Astrocyte of the cerebellum (primary cell): Measurements from ENCODE around the gene CXCR1.

Source experiments
- DNase-seq: peaks from one replicate; pipeline ENCODE4 v3.0.0-alpha.2; 2011; ENCODE audit warnings: low read depth
- H3K4me3 ChIP-seq: 2 replicates; pipeline ENCODE4 v1.5.1; 2011; ENCODE audit warnings: mild to moderate bottlenecking, low read depth, low read length, moderate library complexity
- in situ Hi-C: cut with HindIII; loops from 2 replicates; pipeline ENCODE4 v1.10.0; 2017; ENCODE audit warnings: low sequenced_read_pairs
- TF ChIP-seq, protein P1 (sequence below): IDR thresholded peaks from 2 replicates; pipeline ENCODE4 v1.5.1; 2012; ENCODE audit warnings: low read length, low read depth, moderate library complexity, mild to moderate bottlenecking; ENCODE audit errors: missing control alignments

The CXCR1 gene

DNA sequence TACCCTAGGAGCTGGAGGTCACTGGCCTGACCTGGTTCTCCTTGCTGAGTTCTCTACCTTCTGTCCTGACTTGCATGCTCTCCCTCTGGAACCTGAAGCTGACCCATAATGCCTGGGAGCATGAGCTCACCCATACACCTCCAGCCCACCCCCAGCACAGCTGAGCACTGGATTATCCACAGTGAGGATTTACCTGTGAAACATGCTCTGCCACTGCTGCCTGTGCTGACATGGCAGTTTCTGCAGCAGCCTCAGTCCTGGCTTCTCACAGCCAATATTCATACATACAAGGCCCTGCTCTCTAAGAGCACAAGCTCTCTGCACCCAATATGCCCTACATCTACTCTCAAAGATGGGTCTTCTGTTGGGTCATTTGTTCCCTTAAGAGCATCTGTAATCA is 35.9 kb downstream of the CXCR1 start:
- TF ChIP-seq, protein P1, sequence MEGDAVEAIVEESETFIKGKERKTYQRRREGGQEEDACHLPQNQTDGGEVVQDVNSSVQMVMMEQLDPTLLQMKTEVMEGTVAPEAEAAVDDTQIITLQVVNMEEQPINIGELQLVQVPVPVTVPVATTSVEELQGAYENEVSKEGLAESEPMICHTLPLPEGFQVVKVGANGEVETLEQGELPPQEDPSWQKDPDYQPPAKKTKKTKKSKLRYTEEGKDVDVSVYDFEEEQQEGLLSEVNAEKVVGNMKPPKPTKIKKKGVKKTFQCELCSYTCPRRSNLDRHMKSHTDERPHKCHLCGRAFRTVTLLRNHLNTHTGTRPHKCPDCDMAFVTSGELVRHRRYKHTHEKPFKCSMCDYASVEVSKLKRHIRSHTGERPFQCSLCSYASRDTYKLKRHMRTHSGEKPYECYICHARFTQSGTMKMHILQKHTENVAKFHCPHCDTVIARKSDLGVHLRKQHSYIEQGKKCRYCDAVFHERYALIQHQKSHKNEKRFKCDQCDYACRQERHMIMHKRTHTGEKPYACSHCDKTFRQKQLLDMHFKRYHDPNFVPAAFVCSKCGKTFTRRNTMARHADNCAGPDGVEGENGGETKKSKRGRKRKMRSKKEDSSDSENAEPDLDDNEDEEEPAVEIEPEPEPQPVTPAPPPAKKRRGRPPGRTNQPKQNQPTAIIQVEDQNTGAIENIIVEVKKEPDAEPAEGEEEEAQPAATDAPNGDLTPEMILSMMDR, result no peak
- H3K4me3 ChIP-seq, result no peak overlapping the region
- in situ Hi-C loops, result no loop called here
- DNase-seq, result no peak

DNA sequence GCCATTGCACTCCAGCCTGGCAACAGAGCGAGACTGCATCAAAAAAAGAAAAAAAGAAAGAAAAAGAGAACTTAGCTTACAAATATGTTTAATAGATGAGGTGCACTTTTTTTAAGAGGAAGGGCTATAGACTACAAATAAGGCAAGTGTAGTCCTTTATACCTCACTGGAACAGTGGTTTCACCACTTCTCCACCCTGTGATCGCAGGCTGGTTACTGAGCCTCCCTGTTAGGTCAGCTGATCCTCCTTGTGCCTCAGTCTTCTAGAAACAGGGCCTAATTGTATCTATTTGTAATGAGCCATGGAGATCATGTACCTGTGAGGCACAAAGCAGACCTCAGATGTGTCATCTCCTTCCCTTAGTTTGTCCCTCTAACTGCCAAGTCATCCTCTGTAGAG is 36.4 kb downstream of the CXCR1 start:
- in situ Hi-C loops, result no loop called here
- TF ChIP-seq, protein P1, result no peak
- no peak overlapping the region for H3K4me3 ChIP-seq
- DNase-seq, result no peak

DNA sequence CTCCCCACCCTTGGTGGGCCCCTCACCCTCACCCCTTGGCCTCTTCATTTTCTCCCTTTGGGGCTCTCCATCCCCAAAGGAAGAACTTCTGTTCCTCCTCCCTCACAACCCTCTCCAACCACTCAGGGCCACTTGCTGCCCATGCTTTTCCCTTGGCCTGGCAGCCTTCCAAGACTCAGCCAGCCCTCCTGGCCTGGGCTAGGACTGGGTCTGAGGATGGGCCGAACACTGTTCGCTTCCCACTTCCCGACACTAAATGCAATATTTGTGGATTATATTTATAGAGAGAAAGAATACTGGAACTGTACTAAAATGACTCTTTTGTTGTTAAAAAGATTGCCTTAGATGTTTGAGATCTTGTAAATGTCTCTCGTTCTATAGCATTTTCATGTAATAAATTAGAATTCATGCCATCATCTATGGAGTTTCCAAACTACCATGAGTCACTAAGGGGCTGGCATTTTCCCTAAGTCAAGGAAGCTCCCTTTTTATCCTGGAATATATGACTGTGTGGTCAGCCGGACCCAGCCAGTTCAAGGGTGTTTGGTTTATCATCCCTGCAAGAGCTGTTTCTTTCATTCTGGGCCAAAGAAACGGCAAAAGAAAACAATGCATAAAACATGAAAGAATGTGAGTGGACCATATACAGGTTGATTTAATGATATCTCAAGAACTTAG is 37.2 kb downstream of the CXCR1 start:
- TF ChIP-seq, protein P1, result no peak
- no peak overlapping the region for H3K4me3 ChIP-seq
- in situ Hi-C loops, result no loop called here
- no peak for DNase-seq

DNA sequence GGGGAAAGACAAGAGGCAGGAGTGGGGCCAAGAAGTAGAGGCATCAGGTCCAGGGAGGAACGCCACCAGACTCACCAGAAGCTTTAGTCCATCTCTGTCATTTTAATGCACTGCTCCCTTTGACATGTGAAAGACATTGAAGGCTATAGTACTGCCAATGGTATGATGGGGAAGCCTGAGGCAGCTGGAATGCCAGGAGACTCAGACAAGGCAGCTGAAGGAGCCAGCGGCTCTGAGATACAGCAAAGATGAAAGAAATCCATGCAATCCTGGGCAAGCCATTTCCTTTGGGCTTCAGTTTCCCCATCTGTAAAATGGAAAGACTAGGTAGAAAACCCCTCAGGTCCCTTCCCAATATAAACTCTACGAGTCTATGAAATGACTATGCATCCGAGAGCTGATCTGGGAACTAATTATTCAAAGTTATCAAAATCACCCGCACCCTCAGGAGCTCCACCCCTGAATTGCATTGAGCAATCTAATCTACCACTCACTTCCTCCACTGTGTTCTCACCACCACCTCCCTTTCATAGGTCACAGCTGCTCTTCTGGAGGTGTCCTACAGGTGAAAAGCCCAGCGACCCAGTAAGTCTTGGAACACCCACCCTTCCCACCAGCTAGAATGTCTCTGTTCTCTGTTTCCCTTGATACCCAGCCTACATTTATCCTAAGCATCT is 37.8 kb downstream of the CXCR1 start:
- H3K4me3 ChIP-seq, result no peak overlapping the region
- in situ Hi-C loops, result no loop called here
- DNase-seq, result no peak
- TF ChIP-seq, protein P1, result no peak

DNA sequence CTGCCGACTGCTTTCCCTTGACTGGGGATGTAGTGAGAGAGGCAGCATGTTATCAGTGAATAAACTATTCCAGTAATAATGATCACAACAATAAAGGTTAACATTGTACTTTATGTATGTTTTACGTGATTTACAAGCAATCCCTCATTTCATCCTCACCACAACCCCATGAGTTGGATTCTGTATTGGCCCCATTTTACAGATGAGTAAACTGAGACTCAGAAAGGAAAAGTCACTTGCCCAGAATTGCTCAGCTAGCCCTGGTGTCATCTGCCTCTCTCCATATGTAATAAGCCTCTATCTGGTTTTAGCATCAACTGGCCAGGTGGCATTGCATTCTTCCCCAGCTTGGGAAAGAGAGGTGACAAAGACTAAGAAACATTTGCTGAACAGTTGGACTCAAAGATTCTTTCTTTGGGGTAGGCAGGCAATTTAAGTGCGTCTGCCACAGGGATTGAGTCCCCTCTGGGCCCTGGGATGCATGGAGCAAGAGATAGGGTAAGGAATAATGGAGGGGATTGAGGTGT is 38.8 kb downstream of the CXCR1 start:
- H3K4me3 ChIP-seq, result no peak overlapping the region

DNA sequence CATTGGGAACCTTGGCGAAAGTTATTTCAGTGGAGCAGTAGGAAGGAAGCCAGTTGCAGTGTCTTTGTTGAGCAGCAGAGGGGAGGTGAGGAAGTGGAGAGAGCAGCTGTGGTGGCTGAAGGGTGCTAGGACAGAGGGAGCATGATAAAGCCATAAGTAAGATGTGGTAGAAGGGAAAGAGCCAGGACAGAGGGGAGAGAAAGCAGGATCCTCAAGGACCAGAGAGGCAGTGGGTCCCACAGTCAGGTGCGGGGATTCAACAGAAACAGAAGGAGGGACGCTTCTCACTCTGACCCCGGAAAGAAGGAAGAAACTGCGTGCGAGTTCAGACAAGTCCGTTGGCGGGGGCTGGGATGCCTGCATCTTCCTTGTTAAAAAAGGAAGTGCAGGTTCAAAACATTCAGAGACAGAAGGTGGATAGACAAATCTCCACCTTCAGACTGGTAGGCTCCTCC is 41.1 kb downstream of the CXCR1 start, which contains the start of gene CXCR2:
TSS of gene CXCR2 (plus strand) at position 403 of the 455 bp plus-strand sequence. CDS start 8,774 bp downstream, outside the sequence.
- TF ChIP-seq, protein P1, result no peak
- in situ Hi-C loops, result no loop called here
- no peak within 1 kb of the TSS for H3K4me3 ChIP-seq
- DNase-seq, result no peak

More for the DNA sequence above, 38.8 kb downstream of the CXCR1 start:
- in situ Hi-C loops, result no loop called here
- TF ChIP-seq, protein P1, result no peak
- no peak for DNase-seq
